SK-N-SH (cell line): ENCODE results near the gene RAB25. TPM values are rescaled to one million over a fixed set of nuclear protein-coding genes. Genes with fewer than 3 reads are reported as not detected.

Source experiments
- CTCF ChIA-PET: fragments of 300-600, 350-600 bp; formaldehyde crosslinking; extraction: SDS; loops from one replicate; lab custom pipeline; 2021; lab: Yijun Ruan, JAX
- POLR2A ChIA-PET: fragments of 350-600 bp; sonication (Branson Sonifier 250); formaldehyde crosslinking; extraction: SDS; loops from one replicate; lab custom pipeline; 2020; ENCODE audit warnings: antibody characterized with exemption, inconsistent platforms; lab: Yijun Ruan, JAX
- DNase-seq: peaks from one replicate; pipeline ENCODE4 v3.0.0; 2012
- H2AFZ ChIP-seq: fragments of 200-600 bp; sonication (generic); 2 replicates; pipeline ENCODE4 v1.8.1; 2016; ENCODE audit warnings: antibody characterized with exemption, mild to moderate bottlenecking, low read depth
- H3F3A ChIP-seq: fragments of 200-600 bp; sonication (generic); replicated peaks from 2 replicates; pipeline ENCODE3; 2016; ENCODE audit warnings: antibody characterized with exemption, mild to moderate bottlenecking; ENCODE audit not compliant: insufficient read depth
- H3K27ac ChIP-seq, 2 experiments: fragments of 200-500 bp in 1 of 2; fragments of 200-600 bp in 1 of 2; sonication (Bioruptor generic) in 1 of 2; sonication (generic), shearing (Covaris generic) in 1 of 2; 2 replicates each; pipeline versions ENCODE4 v1.5.1 to v1.6.1; 2014 to 2016; ENCODE audit warnings: low read depth in 2 of 2, inconsistent platforms in 1 of 2, low read length in 1 of 2, mild to moderate bottlenecking in 1 of 2, mixed read lengths in 1 of 2
- H3K27me3 ChIP-seq: fragments of 200-600 bp; sonication (generic), shearing (Covaris generic); 2 replicates; pipeline ENCODE4 v1.6.1; 2016; ENCODE audit warnings: mixed run types; ENCODE audit not compliant: insufficient read depth
- H3K36me3 ChIP-seq, 2 experiments: fragments of 200-500 bp in 1 of 2; fragments of 200-600 bp in 1 of 2; sonication (Bioruptor generic) in 1 of 2; sonication (generic) in 1 of 2; replicated peaks in 1 of 2; 2 replicates each; pipeline versions ENCODE3 to v1.5.1; 2014 to 2016; ENCODE audit warnings: low read length in 1 of 2, mild to moderate bottlenecking in 1 of 2; ENCODE audit not compliant: insufficient read depth in 2 of 2, control insufficient read depth in 1 of 2
- H3K4me1 ChIP-seq, 2 experiments: fragments of 200-500 bp in 1 of 2; fragments of 200-600 bp in 1 of 2; sonication (Bioruptor generic) in 1 of 2; sonication (generic), shearing (Covaris generic) in 1 of 2; 2 replicates each; pipeline versions ENCODE4 v1.5.1 to v1.6.1; 2014 to 2016; ENCODE audit warnings: low read depth in 1 of 2, low read length in 1 of 2, mixed run types in 1 of 2; ENCODE audit not compliant: insufficient read depth in 2 of 2, control insufficient read depth in 1 of 2
- H3K4me2 ChIP-seq: fragments of 200-600 bp; sonication (generic), shearing (Covaris generic); 2 replicates; pipeline ENCODE4 v1.6.1; 2017; ENCODE audit warnings: mixed run types
- H3K4me3 ChIP-seq, 2 experiments: fragments of 200-500 bp in 1 of 2; fragments of 200-600 bp in 1 of 2; sonication (Bioruptor generic) in 1 of 2; sonication (generic), shearing (Covaris generic) in 1 of 2; 2 replicates each; pipeline versions ENCODE4 v1.5.1 to v1.8.1; 2014 to 2016; ENCODE audit warnings: low read depth in 2 of 2, inconsistent platforms in 1 of 2, low read length in 1 of 2, mild to moderate bottlenecking in 1 of 2, mixed read lengths in 1 of 2, moderate library complexity in 1 of 2
- H3K79me2 ChIP-seq: fragments of 200-600 bp; sonication (generic); 2 replicates; pipeline ENCODE4 v1.8.1; 2017; ENCODE audit warnings: mild to moderate bottlenecking; ENCODE audit not compliant: insufficient read depth
- H3K9ac ChIP-seq: fragments of 200-600 bp; sonication (generic); 2 replicates; pipeline ENCODE4 v1.6.1; 2017; ENCODE audit warnings: mixed run types
- H3K9me2 ChIP-seq: fragments of 200-600 bp; sonication (generic); 2 replicates; pipeline ENCODE4 v1.6.1; 2017; ENCODE audit warnings: mixed run types
- H3K9me3 ChIP-seq: fragments of 200-600 bp; sonication (generic); 2 replicates; pipeline ENCODE4 v1.6.1; 2017; ENCODE audit warnings: mixed run types, mild to moderate bottlenecking, moderate library complexity
- H4K20me1 ChIP-seq: fragments of 200-600 bp; sonication (generic); 2 replicates; pipeline ENCODE4 v1.6.1; 2017; ENCODE audit warnings: mild to moderate bottlenecking, mixed run types; ENCODE audit not compliant: insufficient read depth
- CHD2 ChIP-seq: fragments of 150-350 bp; IDR thresholded peaks from 2 replicates; pipeline ENCODE4 v1.6.1; 2018; ENCODE audit warnings: low read length; ENCODE audit not compliant: partially characterized antibody
- EP300 ChIP-seq, 2 experiments: IDR thresholded peaks; 2 replicates each; pipeline versions ENCODE4 v1.4.0 to v1.6.1; 2012; ENCODE audit warnings: borderline replicate concordance in 1 of 2, low read depth in 1 of 2, low read length in 1 of 2
- FOXM1 ChIP-seq: IDR thresholded peaks from 2 replicates; pipeline ENCODE4 v1.4.0; 2012; ENCODE audit warnings: low read depth, mild to moderate bottlenecking
- JUND ChIP-seq: IDR thresholded peaks from 2 replicates; pipeline ENCODE4 v1.4.0; 2012
- RXRA ChIP-seq: IDR thresholded peaks from 2 replicates; pipeline ENCODE4 v1.4.0; 2012; ENCODE audit warnings: low read depth, mild to moderate bottlenecking, borderline replicate concordance
- TAF1 ChIP-seq: IDR thresholded peaks from 2 replicates; pipeline ENCODE4 v1.6.1; 2012; ENCODE audit warnings: low read depth, mild to moderate bottlenecking, low read length, moderate library complexity, borderline replicate concordance
- TEAD4 ChIP-seq: IDR thresholded peaks from 2 replicates; pipeline ENCODE4 v1.4.0; 2012; ENCODE audit warnings: mild to moderate bottlenecking, borderline replicate concordance; ENCODE audit not compliant: insufficient read depth
- WGBS: methylation state at CpG from one replicate; pipeline ENCODE4 v1.1.6; 2017; ENCODE audit warnings: low lambda C conversion rate; 5-methylcytosine and 5-hydroxymethylcytosine counted together
- polyA plus RNA-seq, 3 experiments: library from polyadenylated mRNA; depleted of rRNA; stranded (reverse); fragments of >200 nt; gene quantifications; 2 replicates each; pipeline ENCODE4 v1.2.3, GENCODE V29; 2012
- TF ChIP-seq, protein P1 (sequence below): IDR thresholded peaks from 2 replicates; pipeline ENCODE4 v1.4.0; 2012; ENCODE audit warnings: low read depth, borderline replicate concordance
- TF ChIP-seq, protein P2 (sequence below): fragments of 150-350 bp; IDR thresholded peaks from 2 replicates; pipeline ENCODE4 v1.6.1; 2016; ENCODE audit warnings: mild to moderate bottlenecking, low read depth, low read length
- TF ChIP-seq, protein P3 (sequence below): IDR thresholded peaks from 2 replicates; pipeline ENCODE4; 2012
- TF ChIP-seq, protein P4 (sequence below): fragments of 150-350 bp; IDR thresholded peaks from 2 replicates; pipeline ENCODE4 v1.6.1; 2017; ENCODE audit warnings: antibody characterized with exemption, low read length, low read depth, borderline replicate concordance

The RAB25 gene
- polyA plus RNA-seq, 1 of the 3 experiments (the other 2 are of a cell fraction), result not detected

DNA sequence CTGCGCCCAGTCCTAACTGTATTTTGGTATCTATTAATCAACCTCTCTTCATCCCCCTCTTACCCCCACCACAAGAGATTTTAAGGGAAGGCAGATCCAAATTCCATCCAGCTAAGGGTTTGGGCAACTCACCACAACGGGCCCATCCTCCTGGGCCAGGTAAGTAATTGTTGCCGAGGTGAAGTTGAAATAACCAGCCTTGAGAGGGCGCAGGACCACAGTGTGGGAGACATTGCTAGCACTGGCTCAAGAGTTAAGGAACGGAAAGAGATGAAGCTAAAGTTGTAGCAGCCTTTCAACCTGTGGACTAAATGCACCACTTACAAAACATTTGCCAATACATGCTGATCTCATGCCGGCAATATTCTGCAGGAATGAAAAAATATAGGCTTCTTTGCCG, 46.1 kb upstream of the RAB25 start:
- Histone ChIP-seq H3K79me2 (peaks cover 53% of the 10 kb centered on the region), H2AFZ (no peak overlapping the region), H3F3A (peaks cover 54% of the 10 kb centered on the region), H3K9ac (no peak overlapping the region), H3K9me2 (no peaks in the 10 kb centered on the region), H3K4me1 (peaks cover 6 to 13% of the 10 kb centered on the region in 2 experiments; a peak in 3 of 4 replicates), H3K4me3 (no peak overlapping the region), H3K27ac (no peak overlapping the region), H3K27me3 (no peaks in the 10 kb centered on the region), H3K4me2 (no peak overlapping the region), H3K9me3 (no peaks in the 10 kb centered on the region), H4K20me1 (peaks cover 22% of the 10 kb centered on the region; the same call in 1 of the 2 replicates), H3K36me3 (peaks cover 59 to 86% of the 10 kb centered on the region in 2 experiments)
- WGBS, result 95% methylated on average over 7 of the region's 7 CpGs
- DNase-seq, result no peak
- TF ChIP-seq, protein P1, sequence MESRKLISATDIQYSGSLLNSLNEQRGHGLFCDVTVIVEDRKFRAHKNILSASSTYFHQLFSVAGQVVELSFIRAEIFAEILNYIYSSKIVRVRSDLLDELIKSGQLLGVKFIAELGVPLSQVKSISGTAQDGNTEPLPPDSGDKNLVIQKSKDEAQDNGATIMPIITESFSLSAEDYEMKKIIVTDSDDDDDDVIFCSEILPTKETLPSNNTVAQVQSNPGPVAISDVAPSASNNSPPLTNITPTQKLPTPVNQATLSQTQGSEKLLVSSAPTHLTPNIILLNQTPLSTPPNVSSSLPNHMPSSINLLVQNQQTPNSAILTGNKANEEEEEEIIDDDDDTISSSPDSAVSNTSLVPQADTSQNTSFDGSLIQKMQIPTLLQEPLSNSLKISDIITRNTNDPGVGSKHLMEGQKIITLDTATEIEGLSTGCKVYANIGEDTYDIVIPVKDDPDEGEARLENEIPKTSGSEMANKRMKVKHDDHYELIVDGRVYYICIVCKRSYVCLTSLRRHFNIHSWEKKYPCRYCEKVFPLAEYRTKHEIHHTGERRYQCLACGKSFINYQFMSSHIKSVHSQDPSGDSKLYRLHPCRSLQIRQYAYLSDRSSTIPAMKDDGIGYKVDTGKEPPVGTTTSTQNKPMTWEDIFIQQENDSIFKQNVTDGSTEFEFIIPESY, result no peak
- TF ChIP-seq TAF1 (no peak), JUND (no peak), TEAD4 (no peak), FOXM1 (no peak), RXRA (no peak), CHD2 (no peak)
- TF ChIP-seq, protein P2, sequence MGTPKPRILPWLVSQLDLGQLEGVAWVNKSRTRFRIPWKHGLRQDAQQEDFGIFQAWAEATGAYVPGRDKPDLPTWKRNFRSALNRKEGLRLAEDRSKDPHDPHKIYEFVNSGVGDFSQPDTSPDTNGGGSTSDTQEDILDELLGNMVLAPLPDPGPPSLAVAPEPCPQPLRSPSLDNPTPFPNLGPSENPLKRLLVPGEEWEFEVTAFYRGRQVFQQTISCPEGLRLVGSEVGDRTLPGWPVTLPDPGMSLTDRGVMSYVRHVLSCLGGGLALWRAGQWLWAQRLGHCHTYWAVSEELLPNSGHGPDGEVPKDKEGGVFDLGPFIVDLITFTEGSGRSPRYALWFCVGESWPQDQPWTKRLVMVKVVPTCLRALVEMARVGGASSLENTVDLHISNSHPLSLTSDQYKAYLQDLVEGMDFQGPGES, result no peak
- TF ChIP-seq, protein P3, sequence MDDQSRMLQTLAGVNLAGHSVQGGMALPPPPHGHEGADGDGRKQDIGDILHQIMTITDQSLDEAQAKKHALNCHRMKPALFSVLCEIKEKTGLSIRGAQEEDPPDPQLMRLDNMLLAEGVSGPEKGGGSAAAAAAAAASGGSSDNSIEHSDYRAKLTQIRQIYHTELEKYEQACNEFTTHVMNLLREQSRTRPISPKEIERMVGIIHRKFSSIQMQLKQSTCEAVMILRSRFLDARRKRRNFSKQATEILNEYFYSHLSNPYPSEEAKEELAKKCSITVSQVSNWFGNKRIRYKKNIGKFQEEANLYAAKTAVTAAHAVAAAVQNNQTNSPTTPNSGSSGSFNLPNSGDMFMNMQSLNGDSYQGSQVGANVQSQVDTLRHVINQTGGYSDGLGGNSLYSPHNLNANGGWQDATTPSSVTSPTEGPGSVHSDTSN, result no peak
- TF ChIP-seq, protein P4, sequence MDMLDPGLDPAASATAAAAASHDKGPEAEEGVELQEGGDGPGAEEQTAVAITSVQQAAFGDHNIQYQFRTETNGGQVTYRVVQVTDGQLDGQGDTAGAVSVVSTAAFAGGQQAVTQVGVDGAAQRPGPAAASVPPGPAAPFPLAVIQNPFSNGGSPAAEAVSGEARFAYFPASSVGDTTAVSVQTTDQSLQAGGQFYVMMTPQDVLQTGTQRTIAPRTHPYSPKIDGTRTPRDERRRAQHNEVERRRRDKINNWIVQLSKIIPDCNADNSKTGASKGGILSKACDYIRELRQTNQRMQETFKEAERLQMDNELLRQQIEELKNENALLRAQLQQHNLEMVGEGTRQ, result no peak
- ChIA-PET CTCF (interaction anchor here (1.4 to 1.8 kb wide), 2 partner anchors 11 to 52 kb away, joined by 5 to 6 read pairs; no protein-coding TSS in a partner anchor), POLR2A (interaction anchor here (1.9 kb wide), 1 partner anchor 80 kb away, joined by 4 read pairs; the partner anchor contains the start of gene KHDC4)

DNA sequence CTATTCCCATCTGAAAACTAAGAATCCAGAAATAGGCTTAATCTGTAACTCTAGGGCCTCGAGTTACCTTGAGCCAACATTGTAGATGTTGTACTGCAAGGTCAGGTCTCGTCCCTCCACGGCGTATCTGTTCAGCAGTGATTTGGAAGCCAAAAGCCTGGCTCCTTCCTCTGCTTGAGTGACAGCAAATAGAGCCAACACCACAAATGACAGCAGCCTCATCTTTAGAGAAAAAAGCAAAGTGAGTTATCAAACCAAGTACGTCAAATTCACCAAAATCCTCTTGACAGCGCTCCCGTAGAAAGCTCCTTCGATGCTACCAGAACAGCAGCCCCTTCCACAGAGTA, 41.0 kb upstream of the RAB25 start:
- no peaks in the 10 kb centered on the region for H3K9me2 ChIP-seq
- H3K9ac ChIP-seq, result peak overlapping the region; percentile 80
- ChIA-PET POLR2A (interaction anchor here (0.6 to 1.0 kb wide), 2 partner anchors 50 to 72 kb away, joined by 3 to 4 read pairs; no protein-coding TSS in a partner anchor), CTCF (interaction anchor here (0.8 to 2.3 kb wide), 5 partner anchors 16 to 77 kb away, joined by 3 to 14 read pairs (median 4); no protein-coding TSS in a partner anchor)
- peak overlapping the region in 1 of 2 experiments; percentile 44; a peak in 2 of 4 replicates for H3K27ac ChIP-seq
- peak overlapping the region; percentile 98 for H3K4me2 ChIP-seq
- DNase-seq, result no peak
- no peaks in the 10 kb centered on the region for H3K27me3 ChIP-seq
- H3K4me3 ChIP-seq, result peak overlapping the region; percentile 67 to 96
- peaks cover 51% of the 10 kb centered on the region for H3K79me2 ChIP-seq
- peaks cover 18 to 43% of the 10 kb centered on the region in 2 experiments for H3K36me3 ChIP-seq
- TF ChIP-seq, protein P3, result 0 out of 2 replicates have a peak, but pooled peaks have one; percentile 5
- TF ChIP-seq EP300 (IDR thresholded peaks at IDR 0.05; ENCODE audit: borderline replicate concordance in 1 of 2, low read depth in 1 of 2, low read length in 1 of 2), result no peak
- TF ChIP-seq, all 33 proteins: peak for 1
- Histone ChIP-seq H2AFZ (peak overlapping the region; percentile 33; the same call in 1 of the 2 replicates), H3K9me3 (no peaks in the 10 kb centered on the region), H3K4me1 (peaks cover 7 to 10% of the 10 kb centered on the region in 2 experiments; a peak in 3 of 4 replicates), H3F3A (peaks cover 25% of the 10 kb centered on the region), H4K20me1 (peaks cover 22% of the 10 kb centered on the region)
- 15% methylated on average over 5 of the region's 8 CpGs for WGBS
